ENCODE measurements around the gene GPC6. TPM values are rescaled to one million over a fixed set of nuclear protein-coding genes. Genes with fewer than 3 reads are reported as not detected.

GPC6 gene
- total RNA-seq, 1 donor from 2014 or later = 63.0 TPM

- H3K9me3 Mint-ChIP-seq (ENCODE audit: unreplicated experiment) = no peaks in the 10 kb centered on the region
- H3K4me1 Mint-ChIP-seq (ENCODE audit: low read depth, unreplicated experiment) = peaks cover 10% of the 10 kb centered on the region
- Histone ChIP-seq H3K79me2 (ENCODE audit: insufficient read depth, low read length) (no peaks in the 10 kb centered on the region), H3K4me1 (ENCODE audit: insufficient read depth, low read length) (no peaks in the 10 kb centered on the region), H3K36me3 (ENCODE audit: insufficient read depth, low read length) (no peaks in the 10 kb centered on the region), H3K4me3 (ENCODE audit: insufficient read depth, low read depth, low read length) (no peak overlapping the region), H3K27me3 (ENCODE audit: insufficient read depth, low read length) (no peaks in the 10 kb centered on the region), H4K20me1 (ENCODE audit: insufficient read depth, low read length) (no peaks in the 10 kb centered on the region), H3K9ac (ENCODE audit: low read length) (no peak overlapping the region), H2AFZ (ENCODE audit: low read depth, low read length) (no peak overlapping the region), H3K27ac (ENCODE audit: low read depth, low read length) (no peak overlapping the region), H3K9me3 (ENCODE audit: insufficient read depth, low read depth, low read length) (no peaks in the 10 kb centered on the region), H3K4me2 (ENCODE audit: low read length) (no peak overlapping the region)
- H3K27ac Mint-ChIP-seq (ENCODE audit: unreplicated experiment) = no peak overlapping the region
- no peaks in the 10 kb centered on the region for H3K27me3 Mint-ChIP-seq (ENCODE audit: low read depth, unreplicated experiment)
- FAIRE-seq = no peak
- DNase-seq (ENCODE audit: low read depth) = no peak
- no peak overlapping the region for H3K4me3 Mint-ChIP-seq (ENCODE audit: unreplicated experiment)
- TF ChIP-seq CTCF (IDR thresholded peaks at IDR 0.05; ENCODE audit: insufficient read depth, low read depth, low read length) (no peak), EZH2 (IDR thresholded peaks at IDR 0.05; ENCODE audit: insufficient read depth, low read length) (no peak)
- no peaks in the 10 kb centered on the region for H3K36me3 Mint-ChIP-seq (ENCODE audit: low read depth, unreplicated experiment)
Measured at GRCh38 chr13:94030415-94031119, 804.0 kb downstream of the GPC6 start.

- Histone ChIP-seq H2AFZ (ENCODE audit: low read depth, low read length) (no peak overlapping the region), H3K79me2 (ENCODE audit: insufficient read depth, low read length) (no peaks in the 10 kb centered on the region), H3K4me3 (ENCODE audit: insufficient read depth, low read depth, low read length) (no peak overlapping the region), H3K4me2 (ENCODE audit: low read length) (no peak overlapping the region), H3K9me3 (ENCODE audit: insufficient read depth, low read depth, low read length) (no peaks in the 10 kb centered on the region), H3K4me1 (ENCODE audit: insufficient read depth, low read length) (no peaks in the 10 kb centered on the region), H3K36me3 (ENCODE audit: insufficient read depth, low read length) (no peaks in the 10 kb centered on the region), H3K27ac (ENCODE audit: low read depth, low read length) (no peak overlapping the region), H3K27me3 (ENCODE audit: insufficient read depth, low read length) (no peaks in the 10 kb centered on the region), H4K20me1 (ENCODE audit: insufficient read depth, low read length) (no peaks in the 10 kb centered on the region), H3K9ac (ENCODE audit: low read length) (no peak overlapping the region)
- Mint-ChIP-seq H3K36me3 (ENCODE audit: low read depth, unreplicated experiment) (no peaks in the 10 kb centered on the region), H3K9me3 (ENCODE audit: unreplicated experiment) (no peaks in the 10 kb centered on the region), H3K27me3 (ENCODE audit: low read depth, unreplicated experiment) (no peaks in the 10 kb centered on the region), H3K27ac (ENCODE audit: unreplicated experiment) (no peak overlapping the region), H3K4me1 (ENCODE audit: low read depth, unreplicated experiment) (peaks cover 14% of the 10 kb centered on the region), H3K4me3 (ENCODE audit: unreplicated experiment) (no peak overlapping the region)
- DNase-seq (ENCODE audit: low read depth) (peak; percentile 35), FAIRE-seq (no peak)
- TF ChIP-seq CTCF (IDR thresholded peaks at IDR 0.05; ENCODE audit: insufficient read depth, low read depth, low read length) = no peak
- no peak for TF ChIP-seq EZH2 (IDR thresholded peaks at IDR 0.05; ENCODE audit: insufficient read depth, low read length)
Measured at GRCh38 chr13:94031609-94032008, 805.0 kb downstream of the GPC6 start.

GRCh38 chr13:94033098-94033497 is 806.5 kb downstream of the GPC6 start:
- Histone ChIP-seq H4K20me1 (ENCODE audit: insufficient read depth, low read length) (no peaks in the 10 kb centered on the region), H3K9ac (ENCODE audit: low read length) (no peak overlapping the region), H3K79me2 (ENCODE audit: insufficient read depth, low read length) (no peaks in the 10 kb centered on the region), H3K36me3 (ENCODE audit: insufficient read depth, low read length) (no peaks in the 10 kb centered on the region), H3K9me3 (ENCODE audit: insufficient read depth, low read depth, low read length) (no peaks in the 10 kb centered on the region), H3K27ac (ENCODE audit: low read depth, low read length) (no peak overlapping the region), H3K27me3 (ENCODE audit: insufficient read depth, low read length) (no peaks in the 10 kb centered on the region), H3K4me1 (ENCODE audit: insufficient read depth, low read length) (no peaks in the 10 kb centered on the region), H2AFZ (ENCODE audit: low read depth, low read length) (no peak overlapping the region), H3K4me2 (ENCODE audit: low read length) (no peak overlapping the region), H3K4me3 (ENCODE audit: insufficient read depth, low read depth, low read length) (no peak overlapping the region)
- Mint-ChIP-seq H3K27ac (ENCODE audit: unreplicated experiment) (no peak overlapping the region), H3K27me3 (ENCODE audit: low read depth, unreplicated experiment) (no peaks in the 10 kb centered on the region), H3K9me3 (ENCODE audit: unreplicated experiment) (no peaks in the 10 kb centered on the region), H3K36me3 (ENCODE audit: low read depth, unreplicated experiment) (no peaks in the 10 kb centered on the region), H3K4me1 (ENCODE audit: low read depth, unreplicated experiment) (peaks cover 14% of the 10 kb centered on the region), H3K4me3 (ENCODE audit: unreplicated experiment) (no peak overlapping the region)
- DNase-seq (ENCODE audit: low read depth) = no peak
- FAIRE-seq = no peak
- TF ChIP-seq CTCF (IDR thresholded peaks at IDR 0.05; ENCODE audit: insufficient read depth, low read depth, low read length) (no peak), EZH2 (IDR thresholded peaks at IDR 0.05; ENCODE audit: insufficient read depth, low read length) (no peak)

All from astrocyte (in vitro differentiated cells and primary cell).